ENCODE results near the gene CD53. TPM values are rescaled to one million over a fixed set of nuclear protein-coding genes. Genes with fewer than 3 reads are reported as not detected.

Gene CD53
- total RNA-seq, 2 experiments from 2014 or later = 134 to 180 TPM

Other genes with a start within 250 kb of the CD53 start
- 46.2 and 58.0 TPM in 2 replicates for gene KCNA3, start 198.2 kb upstream of the CD53 start, total RNA-seq (2014; rRNA removed; shearing (Covaris generic))
- gene KCNA3, start 198.2 kb upstream of the CD53 start, total RNA-seq (2022) = 43.6 and 54.5 TPM in 2 replicates
- gene LRIF1, start 90.8 kb downstream of the CD53 start, total RNA-seq (2014; rRNA removed; shearing (Covaris generic)) = 6.6 and 7.1 TPM in 2 replicates
- gene LRIF1, start 90.8 kb downstream of the CD53 start, total RNA-seq (2022) = 10.0 and 12.2 TPM in 2 replicates